Right kidney (tissue), 1 donor: ENCODE measurements around the gene SOD2.
"Not testable (repeated sequence)": the region's sequence is repeated elsewhere in the genome, so short reads cannot be mapped to it uniquely, and the experiment has no call there.

ENCODE experiments used
- DNase-seq: peaks from one replicate; pipeline ENCODE4 v3.0.0-alpha.2; 2016

Gene SOD2

DNA sequence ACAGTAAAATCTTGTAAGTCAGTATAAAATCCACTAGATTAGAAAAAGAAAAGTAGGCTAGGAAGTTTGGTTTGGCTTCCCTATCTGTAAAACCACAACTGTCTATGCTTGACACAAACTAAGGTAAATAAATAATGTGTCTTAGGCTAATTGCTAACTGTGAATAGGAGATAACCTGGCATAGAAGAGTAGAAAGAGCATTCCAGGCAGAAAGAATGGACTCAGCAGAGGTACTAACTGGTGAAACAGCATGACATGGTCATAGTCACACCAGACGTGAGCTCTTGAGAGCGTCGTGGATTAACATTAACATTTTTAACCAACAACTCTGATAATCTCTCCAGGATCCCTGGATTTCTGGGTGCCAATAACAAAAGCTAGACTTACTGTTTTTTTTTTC, 25.6 kb upstream of the SOD2 start:
- DNase-seq = no peak

GRCh38 chr6:159716247-159717096, 23.4 kb upstream of the SOD2 start:
- DNase-seq = no peak

DNA sequence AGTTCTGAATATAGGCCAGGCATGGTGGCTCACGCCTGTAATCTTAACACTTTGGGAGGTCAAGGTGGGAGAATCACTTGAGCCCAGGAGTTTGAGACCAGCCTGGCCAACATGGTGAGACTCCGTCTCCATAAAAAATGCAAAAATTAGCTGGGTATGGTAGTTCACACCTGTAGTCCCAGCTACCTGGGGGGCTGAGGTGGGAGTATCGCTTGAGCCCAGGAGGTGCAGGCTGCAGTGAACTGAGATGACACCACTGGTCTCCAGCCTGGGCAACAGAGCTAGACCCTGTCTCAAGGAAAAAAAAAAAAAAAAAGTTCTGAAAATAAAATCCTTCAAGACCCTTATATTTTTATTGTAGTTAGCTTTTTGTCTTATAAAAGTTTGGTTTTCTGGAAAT, 22.6 kb upstream of the SOD2 start:
- DNase-seq = no peak

DNA sequence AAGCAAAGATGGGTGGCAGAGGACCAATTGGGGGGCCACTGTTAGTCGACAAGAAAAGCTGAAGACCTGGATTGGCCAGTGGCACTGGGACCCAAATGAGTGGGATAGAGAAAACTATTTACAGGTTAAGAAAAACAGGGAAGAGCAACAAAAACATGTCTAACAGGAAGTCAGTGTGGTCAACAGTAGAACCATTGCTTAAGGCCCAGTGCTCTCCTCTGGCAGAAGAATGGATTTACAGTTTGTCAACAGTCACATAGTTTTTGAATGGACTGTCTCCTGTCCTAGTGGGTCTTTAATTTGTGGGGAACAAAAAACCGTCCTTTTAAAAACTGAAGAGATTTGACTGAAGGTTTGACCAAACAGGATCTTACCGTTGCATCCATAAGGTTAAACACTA, 22.1 kb upstream of the SOD2 start:
- DNase-seq = no peak

DNA sequence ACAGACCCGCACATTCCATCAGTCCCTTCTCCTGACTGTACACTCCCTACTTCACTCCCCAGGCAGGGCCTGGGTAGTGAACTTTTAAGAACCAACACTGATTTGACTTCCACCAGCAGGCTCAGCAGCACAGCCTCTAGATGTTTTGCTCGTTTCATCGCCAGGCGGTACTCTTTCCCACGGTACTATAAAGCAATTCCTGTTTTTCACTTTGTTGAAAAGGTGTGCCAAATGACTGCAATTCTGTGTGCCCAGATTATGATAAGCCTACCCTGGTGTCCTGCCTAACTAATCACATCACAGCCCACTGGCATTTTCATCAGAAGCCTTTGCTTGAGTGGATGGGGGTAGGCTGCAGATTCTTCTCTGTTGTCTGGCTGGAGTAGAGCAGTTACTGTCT, 21.4 kb upstream of the SOD2 start:
- no peak for DNase-seq

GRCh38 chr6:159713984-159714383, 20.9 kb upstream of the SOD2 start:
- no peak for DNase-seq

GRCh38 chr6:159712389-159712788, 19.3 kb upstream of the SOD2 start:
- not testable (repeated sequence) for DNase-seq

- not testable (repeated sequence) for DNase-seq
Observed at GRCh38 chr6:159710603-159711002, 17.6 kb upstream of the SOD2 start.

- no peak for DNase-seq
Observed at GRCh38 chr6:159701413-159701999, 8.5 kb upstream of the SOD2 start.

DNA sequence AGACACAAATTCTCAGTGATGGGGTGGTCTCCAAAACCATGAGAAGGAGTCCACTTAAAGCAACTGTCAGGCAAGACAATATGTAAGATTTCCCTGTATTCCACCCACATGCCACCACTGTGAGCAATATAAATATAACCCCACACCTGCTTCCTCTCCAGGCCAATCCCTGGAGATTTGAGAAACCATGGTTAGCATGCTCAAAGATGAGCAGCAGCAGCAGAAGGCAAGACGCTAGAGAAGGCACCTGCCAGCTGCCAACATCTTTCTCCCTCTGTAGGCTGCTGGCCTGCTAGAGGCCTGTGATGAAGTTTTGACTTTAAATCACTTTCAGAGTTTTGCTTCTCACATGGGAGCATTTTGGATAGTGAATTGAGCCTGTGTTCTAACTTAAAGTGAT, 7.9 kb upstream of the SOD2 start:
- no peak for DNase-seq

- no peak for DNase-seq
Observed at GRCh38 chr6:159695984-159696383, 2.9 kb upstream of the SOD2 start.

GRCh38 chr6:159693894-159694545, 979 bp upstream of the SOD2 start:
- no peak for DNase-seq

GRCh38 chr6:159692303-159693127, 526 bp downstream of the SOD2 start:
- peak; percentile 87 for DNase-seq

DNA sequence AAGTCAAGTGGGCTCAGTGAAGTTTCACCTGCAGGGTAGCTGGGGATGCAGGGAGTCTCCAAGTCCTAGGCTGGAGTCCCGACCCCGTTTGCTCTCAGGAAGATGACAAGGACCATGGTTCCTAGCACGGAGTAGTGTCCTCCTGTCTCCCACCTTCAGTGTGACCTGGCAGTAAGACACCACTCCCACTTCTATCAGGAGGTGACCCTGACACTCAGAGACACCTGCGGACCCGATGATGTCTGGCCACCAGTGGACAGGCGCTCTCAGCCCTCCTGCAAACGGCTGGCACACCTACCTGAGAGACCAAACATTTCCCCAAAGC, 1.1 kb downstream of the SOD2 start:
- no peak for DNase-seq

GRCh38 chr6:159691133-159691962, 1.7 kb downstream of the SOD2 start:
- peak; percentile 32 for DNase-seq

DNA sequence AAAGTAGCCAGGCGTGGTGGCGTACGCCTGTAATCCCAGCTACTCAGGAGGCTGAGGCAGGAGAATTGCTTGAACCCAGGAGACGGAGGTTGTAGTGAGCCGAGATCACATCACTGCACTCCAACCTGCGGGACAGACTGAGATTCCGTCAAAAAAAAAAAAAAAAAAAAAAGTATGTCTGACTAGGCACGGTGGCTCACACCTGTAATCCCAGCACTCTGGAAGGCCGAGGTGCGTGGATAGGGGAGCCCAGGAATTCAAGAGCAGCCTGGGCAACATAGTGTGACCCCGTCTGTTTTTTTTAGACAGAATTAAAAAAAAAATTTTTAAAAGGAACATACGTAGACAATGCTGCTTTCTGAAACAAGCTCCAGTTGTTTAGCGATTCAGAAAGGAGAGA, 2.9 kb downstream of the SOD2 start:
- DNase-seq = not testable (repeated sequence)

DNA sequence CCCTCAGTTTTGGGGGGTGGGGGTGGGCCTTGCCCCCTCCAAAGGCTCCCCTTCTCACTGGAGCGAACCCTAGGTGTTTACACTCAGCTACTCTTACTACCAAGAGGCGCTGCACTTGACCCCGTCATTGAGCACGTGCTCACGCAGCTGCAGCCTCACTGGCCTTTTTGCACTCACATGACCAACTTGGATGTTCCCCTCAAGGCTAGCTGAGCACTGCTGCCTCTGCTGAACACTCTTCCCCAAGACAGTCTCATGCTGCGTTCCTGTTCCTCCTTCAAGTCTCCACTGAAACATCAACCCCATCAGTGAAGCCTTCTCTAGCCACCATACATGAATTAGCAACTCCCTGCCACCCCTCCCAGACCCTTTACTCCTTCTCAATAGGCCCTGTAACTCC, 4.0 kb downstream of the SOD2 start:
- no peak for DNase-seq

DNA sequence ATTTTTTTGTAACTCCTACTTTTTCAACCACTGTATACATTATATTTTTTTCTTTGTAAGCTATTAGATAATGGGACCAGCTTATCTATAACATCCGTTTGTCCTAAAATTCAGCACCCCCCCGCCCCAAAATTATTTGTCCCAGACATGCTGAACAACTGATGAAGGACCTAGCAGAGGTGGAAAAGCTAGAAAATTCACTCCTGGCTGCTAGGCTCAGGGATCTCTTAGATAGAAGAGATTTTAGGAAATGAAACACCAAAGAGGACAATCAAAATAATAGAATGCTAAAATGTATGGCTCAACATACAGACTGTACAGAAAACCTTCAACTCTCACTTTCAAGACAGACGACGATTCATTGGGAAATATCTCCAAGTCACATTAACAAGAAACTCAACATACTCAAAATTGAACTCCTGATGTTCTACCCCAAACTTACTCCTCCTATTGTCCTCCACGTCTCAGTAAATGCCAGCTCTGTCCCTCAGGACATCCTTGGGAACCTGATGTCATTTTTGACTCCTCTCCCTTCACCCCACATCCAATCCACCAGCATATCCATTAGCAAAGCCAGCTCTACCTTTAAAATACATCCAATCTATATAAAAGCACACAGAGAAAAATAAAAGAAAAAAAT, 4.7 kb downstream of the SOD2 start:
- DNase-seq = no peak

DNA sequence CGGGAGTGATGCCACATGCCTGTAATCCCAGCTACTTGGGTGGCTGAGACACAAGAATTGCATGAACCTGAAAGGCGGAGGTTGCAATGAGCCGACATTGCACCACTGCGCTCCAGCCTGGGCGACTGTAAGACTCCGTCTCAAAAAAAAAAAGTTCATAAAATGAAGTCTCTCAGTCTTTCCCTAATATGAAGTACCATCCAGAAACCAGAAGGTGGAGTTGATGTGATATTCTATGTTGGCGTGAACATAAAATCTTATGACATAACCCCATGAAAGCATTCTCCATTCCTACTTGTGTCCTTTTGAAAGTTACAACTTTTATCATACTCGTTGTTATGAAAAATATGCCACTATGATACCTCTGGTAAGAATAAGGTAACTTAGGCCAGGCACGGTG, 5.7 kb downstream of the SOD2 start:
- no peak for DNase-seq

- DNase-seq = no peak
Observed at GRCh38 chr6:159686703-159687102, 6.3 kb downstream of the SOD2 start.

DNA sequence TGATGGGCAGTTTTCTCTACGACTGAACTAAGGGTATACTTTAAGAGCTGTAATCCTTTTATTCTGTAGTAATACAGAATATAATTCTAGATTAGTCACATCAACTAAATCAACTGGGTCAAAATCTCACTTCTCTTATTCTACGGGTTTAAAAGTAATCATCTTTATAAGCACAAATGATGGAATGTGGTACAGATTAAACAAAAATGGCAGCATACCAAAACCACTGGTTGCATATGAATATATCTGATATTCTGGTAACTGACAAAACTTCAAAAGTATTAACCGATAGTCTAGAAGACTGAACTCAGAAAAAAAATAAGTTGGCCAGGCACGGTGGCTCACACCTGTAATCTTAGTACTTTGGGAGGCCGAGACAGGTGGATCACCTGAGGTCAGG, 7.0 kb downstream of the SOD2 start:
- DNase-seq = no peak

- DNase-seq = no peak
Observed at GRCh38 chr6:159684013-159684304, 9.1 kb downstream of the SOD2 start.
